NB4 (cell line): ENCODE measurements around the gene OPN1MW3.
A peak's percentile ranks its signal among the peaks of the same experiment; 100 is the strongest.
"Not testable (repeated sequence)": the region's sequence is repeated elsewhere in the genome, so short reads cannot be mapped to it uniquely, and the experiment has no call there.

Experiments
- DNase-seq: peaks from one replicate; pipeline ENCODE4 v3.0.0; 2010; ENCODE audit warnings: low read depth
- H3K4me3 ChIP-seq: one replicate; pipeline ENCODE4 v1.5.1; 2011; ENCODE audit warnings: mild to moderate bottlenecking, low read depth, low read length, moderate library complexity
- MYC ChIP-seq: IDR thresholded peaks from 2 replicates; pipeline ENCODE4 v1.6.1; 2011; ENCODE audit warnings: low read depth, low read length
- POLR2A ChIP-seq: IDR thresholded peaks from 2 replicates; pipeline ENCODE4 v1.6.1; 2011; ENCODE audit warnings: mild to moderate bottlenecking; ENCODE audit not compliant: insufficient read length; ENCODE audit errors: extremely low read depth
- TF ChIP-seq, protein P1 (sequence below): IDR thresholded peaks from one replicate; pipeline ENCODE4 v1.5.1; 2012; ENCODE audit warnings: low read depth, low read length
- TF ChIP-seq, protein P2 (sequence below): IDR thresholded peaks from 2 replicates; pipeline ENCODE4 v1.6.1; 2011; ENCODE audit warnings: low read depth, low read length

Gene OPN1MW3

DNA sequence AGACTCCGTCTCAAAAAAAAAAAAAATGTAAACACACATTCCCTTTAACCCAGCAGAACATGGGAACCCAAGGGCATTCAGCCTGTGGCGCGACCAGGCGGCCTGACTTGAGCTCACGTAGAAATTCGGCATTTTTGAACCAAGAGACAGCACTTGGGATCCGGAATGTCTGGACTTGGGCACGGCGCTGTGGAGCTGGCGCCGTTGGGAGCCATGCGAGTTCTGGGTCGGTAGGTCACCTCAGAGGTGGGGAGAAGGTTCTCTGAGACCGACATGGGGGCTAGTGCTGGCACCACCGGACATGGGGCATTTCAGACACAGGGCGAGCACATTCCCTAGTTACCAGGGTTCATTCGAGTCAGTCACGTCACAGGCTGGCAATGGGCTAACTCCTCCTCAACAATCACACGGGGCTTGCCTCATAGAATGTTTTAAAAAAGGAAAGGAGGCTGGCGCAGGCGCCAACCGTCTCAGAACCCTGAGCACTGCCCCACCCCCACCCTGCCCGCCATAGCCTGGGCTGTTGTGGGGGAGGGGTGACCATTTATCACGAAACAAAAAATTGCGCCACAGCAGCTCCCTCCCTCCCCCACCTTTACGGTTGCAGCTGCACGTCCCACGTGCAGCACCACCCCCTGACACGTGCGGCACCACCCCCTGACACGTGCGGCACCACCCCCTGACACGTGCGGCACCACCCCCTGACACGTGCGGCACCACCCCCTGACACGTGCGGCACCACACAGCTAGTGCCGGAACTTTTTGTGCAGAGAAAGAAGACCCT is 37.6 kb downstream of the OPN1MW3 start, which contains the start of gene TEX28:
Gene TEX28 (minus strand): TSS at position 334 of the 784 bp plus-strand sequence. CDS start 3,007 bp downstream, outside the sequence.
- peak; percentile 12 for DNase-seq
- no peak within 1 kb of the TSS for H3K4me3 ChIP-seq
- TF ChIP-seq, protein P1, sequence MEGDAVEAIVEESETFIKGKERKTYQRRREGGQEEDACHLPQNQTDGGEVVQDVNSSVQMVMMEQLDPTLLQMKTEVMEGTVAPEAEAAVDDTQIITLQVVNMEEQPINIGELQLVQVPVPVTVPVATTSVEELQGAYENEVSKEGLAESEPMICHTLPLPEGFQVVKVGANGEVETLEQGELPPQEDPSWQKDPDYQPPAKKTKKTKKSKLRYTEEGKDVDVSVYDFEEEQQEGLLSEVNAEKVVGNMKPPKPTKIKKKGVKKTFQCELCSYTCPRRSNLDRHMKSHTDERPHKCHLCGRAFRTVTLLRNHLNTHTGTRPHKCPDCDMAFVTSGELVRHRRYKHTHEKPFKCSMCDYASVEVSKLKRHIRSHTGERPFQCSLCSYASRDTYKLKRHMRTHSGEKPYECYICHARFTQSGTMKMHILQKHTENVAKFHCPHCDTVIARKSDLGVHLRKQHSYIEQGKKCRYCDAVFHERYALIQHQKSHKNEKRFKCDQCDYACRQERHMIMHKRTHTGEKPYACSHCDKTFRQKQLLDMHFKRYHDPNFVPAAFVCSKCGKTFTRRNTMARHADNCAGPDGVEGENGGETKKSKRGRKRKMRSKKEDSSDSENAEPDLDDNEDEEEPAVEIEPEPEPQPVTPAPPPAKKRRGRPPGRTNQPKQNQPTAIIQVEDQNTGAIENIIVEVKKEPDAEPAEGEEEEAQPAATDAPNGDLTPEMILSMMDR, result no peak
- TF ChIP-seq POLR2A (no peak), MYC (no peak)
- TF ChIP-seq, protein P2, sequence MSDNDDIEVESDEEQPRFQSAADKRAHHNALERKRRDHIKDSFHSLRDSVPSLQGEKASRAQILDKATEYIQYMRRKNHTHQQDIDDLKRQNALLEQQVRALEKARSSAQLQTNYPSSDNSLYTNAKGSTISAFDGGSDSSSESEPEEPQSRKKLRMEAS, result no peak

DNA sequence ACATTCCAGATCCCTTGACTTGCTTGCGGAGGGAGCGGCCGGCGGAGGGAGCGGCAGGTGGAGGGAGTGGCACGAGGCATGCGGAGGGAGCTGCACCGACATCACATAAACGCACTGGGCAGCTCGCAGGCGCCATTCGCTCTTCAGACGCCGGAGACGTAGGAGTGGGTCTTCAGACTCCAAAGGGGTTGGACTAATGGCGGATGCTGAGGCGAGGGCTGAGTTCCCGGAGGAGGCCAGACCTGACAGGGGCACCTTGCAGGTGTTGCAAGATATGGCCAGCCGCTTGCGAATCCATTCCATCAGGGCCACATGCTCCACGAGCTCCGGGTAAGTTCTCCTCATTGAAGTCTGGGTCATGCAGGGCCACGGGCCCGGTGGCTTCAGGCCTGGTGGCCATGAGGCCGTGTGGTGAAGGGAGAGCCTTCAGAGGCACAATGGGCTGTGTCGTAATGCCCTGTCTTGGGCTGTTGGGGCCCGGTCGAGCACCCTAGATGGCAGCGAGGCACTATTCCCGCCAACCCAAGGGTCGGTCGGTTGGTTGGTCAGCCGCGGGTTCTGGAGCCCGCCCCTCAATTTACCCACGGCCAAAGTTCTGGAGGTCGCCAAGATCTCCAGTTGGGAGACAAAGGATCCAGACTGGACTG is 38.4 kb downstream of the OPN1MW3 start, which contains the start of gene TKTL1:
Gene TKTL1 (plus strand): TSS at position 132 of the 647 bp plus-strand sequence. CDS start 65 bp downstream, at position 197.
- DNase-seq, result no peak
- H3K4me3 ChIP-seq, result no peak within 1 kb of the TSS
- TF ChIP-seq POLR2A, result no peak
- TF ChIP-seq, protein P1, result no peak

DNA sequence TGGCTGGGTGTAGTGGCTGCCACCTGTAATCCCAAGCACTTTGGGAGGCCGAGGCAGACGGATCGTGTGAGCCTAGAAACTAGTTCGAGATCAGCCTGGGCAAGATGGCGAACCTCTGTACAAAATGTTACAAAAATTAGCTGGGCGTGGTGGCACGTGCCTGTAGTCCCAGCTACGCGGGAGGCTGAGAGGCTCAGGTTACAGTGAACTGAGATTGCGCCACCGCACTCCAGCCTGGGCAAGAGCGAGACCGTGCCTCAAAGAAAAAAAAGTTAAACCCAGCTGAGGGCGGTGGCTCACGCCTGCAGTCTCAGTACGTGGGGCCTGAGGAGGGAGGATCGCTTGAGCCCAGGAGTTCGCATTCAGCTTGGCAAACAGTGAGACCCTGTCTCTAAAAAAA is 39.3 kb downstream of the OPN1MW3 start:
- no peak for DNase-seq
- TF ChIP-seq MYC, result no peak
- H3K4me3 ChIP-seq, result no peak overlapping the region

DNA sequence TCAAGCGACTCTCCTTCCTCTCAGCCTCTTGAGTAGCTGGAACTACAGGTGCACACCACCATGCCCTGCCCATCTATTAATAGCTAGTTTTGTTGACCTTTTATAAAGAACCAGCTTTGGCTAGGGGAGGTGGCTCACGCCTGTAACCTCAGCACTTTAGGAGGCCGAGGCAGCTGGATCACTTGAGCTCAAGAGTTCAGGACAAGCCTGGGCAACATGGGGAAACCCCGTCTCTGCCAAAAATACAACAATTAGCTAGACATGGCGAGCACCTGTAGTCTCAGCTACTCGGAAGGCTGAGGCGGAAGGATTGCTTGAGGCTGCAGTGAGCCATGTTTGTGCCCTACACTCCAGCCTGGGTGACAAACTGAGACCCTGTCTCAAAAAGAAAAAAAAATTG is 40.9 kb downstream of the OPN1MW3 start:
- no peak overlapping the region for H3K4me3 ChIP-seq
- TF ChIP-seq MYC (no peak), POLR2A (no peak)
- TF ChIP-seq, protein P1, result no peak
- TF ChIP-seq, protein P2, result no peak
- DNase-seq, result no peak

DNA sequence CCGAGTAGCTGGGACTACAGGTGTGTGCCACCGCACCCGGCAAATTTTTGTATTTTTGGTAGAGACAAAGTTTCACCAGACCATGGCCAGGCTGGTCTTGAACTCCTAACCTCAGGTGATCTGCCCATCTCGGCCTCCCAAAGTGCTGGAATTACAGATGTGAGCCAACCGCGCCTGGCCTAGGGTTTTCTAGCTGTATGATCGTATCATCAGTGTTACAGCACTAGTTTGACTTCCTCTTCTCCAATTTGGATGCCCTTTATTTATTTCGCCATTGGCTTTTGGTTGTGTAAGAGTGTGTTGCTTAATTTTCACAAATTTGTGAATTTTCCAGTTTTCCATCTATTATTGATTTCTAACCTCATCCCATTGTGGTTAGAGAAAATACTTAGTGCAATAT is 43.4 kb downstream of the OPN1MW3 start:
- DNase-seq, result peak; percentile 72
- TF ChIP-seq, protein P1, result no peak
- TF ChIP-seq MYC (no peak), POLR2A (no peak)
- TF ChIP-seq, protein P2, result no peak
- no peak overlapping the region for H3K4me3 ChIP-seq

DNA sequence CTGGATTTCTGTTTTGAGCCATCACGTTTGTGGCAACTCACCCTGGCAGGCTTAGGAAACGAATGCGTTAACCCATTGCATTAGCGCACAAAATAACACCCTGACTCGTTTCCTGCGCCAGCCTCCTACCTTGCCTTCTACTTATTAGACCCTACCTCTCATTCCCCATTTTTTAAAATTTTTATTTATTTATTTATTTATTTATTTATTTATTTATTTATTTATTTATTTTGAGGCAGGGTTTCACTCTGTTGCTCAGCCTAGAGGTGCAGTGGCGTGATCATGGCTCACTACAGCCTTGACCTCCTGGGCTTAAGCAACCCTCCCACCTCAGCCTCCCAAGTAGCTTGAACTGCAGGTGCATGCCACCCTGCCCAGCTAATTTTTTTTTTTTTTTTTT is 45.6 kb downstream of the OPN1MW3 start:
- DNase-seq, H3K4me3 ChIP-seq: not testable (repeated sequence)

DNA sequence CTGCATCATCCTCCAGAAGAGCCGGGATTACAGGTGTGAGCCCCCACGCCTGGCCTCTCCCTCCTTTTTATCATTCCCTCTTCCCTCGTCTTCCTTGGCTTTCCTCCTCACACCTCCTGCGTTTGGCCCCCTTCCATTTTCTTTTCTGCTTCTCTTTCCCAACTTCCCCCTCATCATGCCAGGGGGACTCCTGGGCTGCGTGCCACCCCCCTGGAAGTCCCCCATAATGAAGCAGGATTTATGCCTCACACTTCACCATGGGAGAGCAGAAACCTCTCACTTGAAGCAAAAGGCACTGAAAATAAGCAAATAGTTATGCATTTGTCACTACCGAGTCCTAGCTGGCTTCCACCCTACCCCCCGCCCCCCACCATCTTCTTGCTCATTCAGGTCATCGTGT is 46.1 kb downstream of the OPN1MW3 start:
- no peak for DNase-seq
- TF ChIP-seq, protein P2, result no peak
- TF ChIP-seq MYC (no peak), POLR2A (no peak)
- TF ChIP-seq, protein P1, result no peak
- H3K4me3 ChIP-seq, result no peak overlapping the region
